OCI-LY1 (cell line): ENCODE results near the gene NPIPB2.
A peak's percentile ranks its signal among the peaks of the same experiment; 100 is the strongest.

ENCODE experiments used
- H2AFZ ChIP-seq: fragments of 200-600 bp; sonication (generic), shearing (Covaris generic); 2 replicates; pipeline ENCODE4 v1.6.0; 2014; ENCODE audit warnings: antibody characterized with exemption, mild to moderate bottlenecking, low read length
- H3F3A ChIP-seq: fragments of 200-600 bp; sonication (generic), shearing (Covaris generic); 2 replicates; pipeline ENCODE4 v1.6.0; 2014; ENCODE audit warnings: mild to moderate bottlenecking, antibody characterized with exemption, low read length, moderate library complexity; ENCODE audit not compliant: insufficient read depth
- H3K27ac ChIP-seq: fragments of 200-600 bp; sonication (generic); 2 replicates; pipeline ENCODE4 v1.5.1; 2014; ENCODE audit warnings: low read length, mixed run types, mild to moderate bottlenecking, low read depth; ENCODE audit not compliant: poor library complexity, severe bottlenecking
- H3K27me3 ChIP-seq: fragments of 200-600 bp; sonication (generic); 2 replicates; pipeline ENCODE4 v1.6.0; 2014; ENCODE audit warnings: antibody characterized with exemption, mild to moderate bottlenecking, low read length, moderate library complexity; ENCODE audit not compliant: insufficient read depth
- H3K36me3 ChIP-seq: fragments of 200-600 bp; sonication (generic); 2 replicates; pipeline ENCODE4 v1.6.1; 2014; ENCODE audit warnings: mild to moderate bottlenecking, antibody characterized with exemption, low read length, moderate library complexity, mixed read lengths; ENCODE audit not compliant: insufficient read depth
- H3K4me1 ChIP-seq: fragments of 200-600 bp; sonication (generic); 2 replicates; pipeline ENCODE4 v1.5.1; 2014; ENCODE audit warnings: mild to moderate bottlenecking, low read length, moderate library complexity; ENCODE audit not compliant: insufficient read depth, severe bottlenecking
- H3K4me2 ChIP-seq: fragments of 200-600 bp; sonication (generic), shearing (Covaris generic); 2 replicates; pipeline ENCODE4 v1.6.1; 2014; ENCODE audit warnings: low read length
- H3K4me3 ChIP-seq: fragments of 200-600 bp; sonication (generic); 2 replicates; pipeline ENCODE4 v1.5.1; 2014; ENCODE audit warnings: low read length, low read depth, mild to moderate bottlenecking, mixed read lengths; ENCODE audit not compliant: poor library complexity, severe bottlenecking
- H3K79me2 ChIP-seq: fragments of 200-600 bp; shearing (Covaris generic); 2 replicates; pipeline ENCODE4 v1.6.1; 2016; ENCODE audit warnings: mixed run types, low read length, mixed read lengths; ENCODE audit not compliant: insufficient read depth
- H3K9ac ChIP-seq: fragments of 200-600 bp; sonication (generic), shearing (Covaris generic); 2 replicates; pipeline ENCODE4 v1.6.1; 2014; ENCODE audit warnings: mild to moderate bottlenecking, low read length, mixed read lengths
- H3K9me2 ChIP-seq: fragments of 200-600 bp; sonication (generic), shearing (Covaris generic); 2 replicates; pipeline ENCODE4 v1.6.1; 2014; ENCODE audit warnings: low read depth, mild to moderate bottlenecking, low read length, mixed read lengths
- H3K9me3 ChIP-seq: fragments of 200-600 bp; shearing (Covaris generic); 2 replicates; pipeline ENCODE4 v1.6.1; 2014; ENCODE audit warnings: low read length, mixed read lengths
- H4K20me1 ChIP-seq: fragments of 200-600 bp; sonication (generic), shearing (Covaris generic); 2 replicates; pipeline ENCODE4 v1.6.0; 2016; ENCODE audit warnings: mild to moderate bottlenecking, low read length; ENCODE audit not compliant: insufficient read depth
- CTCF ChIP-seq: fragments of 200-600 bp; sonication (generic), shearing (Covaris generic); IDR thresholded peaks from 2 replicates; pipeline ENCODE4 v1.5.1; 2017; ENCODE audit warnings: mild to moderate bottlenecking, antibody characterized with exemption, low read length, moderate library complexity, mixed read lengths
- EZH2 ChIP-seq: fragments of 200-600 bp; sonication (generic), shearing (Covaris generic); IDR thresholded peaks from 2 replicates; pipeline ENCODE4 v1.8.0; 2017; ENCODE audit warnings: borderline replicate concordance, mixed run types, mild to moderate bottlenecking, antibody characterized with exemption, low read length, moderate library complexity, mixed read lengths

The NPIPB2 gene

DNA sequence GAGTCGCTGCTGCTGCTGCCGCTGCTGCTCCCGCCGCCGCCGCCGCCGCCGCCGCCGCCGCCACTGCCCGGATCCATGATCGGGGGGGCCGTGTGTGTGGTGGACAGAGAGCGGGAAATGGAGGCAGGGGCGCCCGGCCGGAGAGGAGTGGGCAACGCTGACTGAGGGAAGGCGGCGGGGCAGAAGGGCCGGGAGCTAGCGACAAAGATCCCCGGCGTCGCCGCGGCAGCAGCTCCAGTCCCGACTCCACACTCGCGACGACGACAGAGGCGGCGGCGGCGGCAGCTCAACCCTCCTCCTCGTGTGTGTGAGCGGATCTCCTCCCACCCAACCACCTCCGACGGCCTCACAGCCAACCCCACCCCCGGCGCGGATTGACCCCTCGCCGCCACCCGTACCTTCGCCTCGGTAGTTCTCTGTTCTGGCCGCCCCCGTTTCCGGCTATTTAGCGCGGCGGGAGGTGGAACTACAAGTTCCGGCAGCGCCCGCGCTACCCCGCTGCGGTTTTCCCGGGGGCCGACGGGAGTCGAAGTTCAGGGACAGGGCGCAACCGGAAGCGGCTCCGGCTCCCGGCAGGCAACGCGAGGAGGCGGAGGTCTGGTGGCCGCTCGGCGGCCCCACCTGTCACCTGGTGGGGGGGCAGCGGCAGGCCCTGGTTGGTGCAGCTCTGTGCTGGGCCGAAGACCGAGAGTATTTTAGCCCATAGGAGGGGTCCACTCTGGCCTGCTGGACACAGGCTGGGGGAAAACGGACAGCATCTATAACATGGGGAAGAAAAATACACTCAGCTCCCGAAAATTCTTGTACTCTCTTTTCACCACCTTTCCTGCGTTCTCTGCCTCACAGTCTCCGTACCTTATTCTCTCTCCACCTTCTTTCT is 26.0 kb downstream of the NPIPB2 start, which contains the start of gene GSPT1:
Gene GSPT1 (minus strand): TSS at position 313 of the 880 bp plus-strand sequence. CDS start 236 bp downstream, at position 77.
- Histone ChIP-seq H3K27me3 (no peaks in the 10 kb centered on the region), H2AFZ (peak within 1 kb of the TSS; percentile 88), H3K9ac (peak within 1 kb of the TSS; percentile 86), H3F3A (no peaks in the 10 kb centered on the region), H3K4me3 (peak within 1 kb of the TSS; percentile 70), H3K27ac (peak within 1 kb of the TSS; percentile 41), H3K9me3 (no peaks in the 10 kb centered on the region), H3K4me2 (peak within 1 kb of the TSS; percentile 97), H3K36me3 (peaks cover 3% of the 10 kb centered on the region; the same call in 1 of the 2 replicates), H3K79me2 (peaks cover 45% of the 10 kb centered on the region), H3K9me2 (no peaks in the 10 kb centered on the region), H4K20me1 (no peaks in the 10 kb centered on the region), H3K4me1 (peaks cover 34% of the 10 kb centered on the region)
- TF ChIP-seq CTCF = peak; percentile 29; the same call in 1 of the 2 replicates
- TF ChIP-seq EZH2 = no peak

DNA sequence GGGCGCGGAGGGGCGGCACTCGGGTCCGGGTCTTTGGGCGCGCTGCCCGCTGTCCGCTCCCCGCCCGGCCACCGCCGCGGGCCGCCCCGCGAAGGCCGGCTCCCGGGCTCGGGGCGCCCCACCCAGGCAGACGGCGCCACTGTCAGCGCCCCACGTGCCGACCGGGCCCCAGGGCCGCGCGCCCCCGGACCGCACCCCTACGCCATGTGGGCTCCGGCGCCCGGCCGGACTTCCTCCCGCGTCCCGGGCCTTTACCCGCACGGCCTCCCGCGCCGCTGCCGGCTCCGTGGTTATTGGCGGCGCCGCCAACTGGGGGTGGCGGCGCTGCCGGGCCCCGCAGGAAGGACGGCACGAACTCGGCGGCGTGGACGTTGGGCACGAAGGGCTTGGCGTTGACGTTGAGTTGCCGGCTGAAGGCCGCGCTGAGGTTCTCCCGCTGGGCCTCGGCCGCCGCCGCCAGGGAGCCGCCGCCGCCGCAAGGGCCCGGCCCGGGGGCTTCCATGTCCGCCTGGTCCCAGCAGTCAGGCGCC is 26.7 kb downstream of the NPIPB2 start:
- no peaks in the 10 kb centered on the region for H3F3A ChIP-seq
- H4K20me1 ChIP-seq = no peaks in the 10 kb centered on the region
- peaks cover 41% of the 10 kb centered on the region for H3K4me1 ChIP-seq
- peaks cover 52% of the 10 kb centered on the region for H3K79me2 ChIP-seq
- TF ChIP-seq EZH2 (no peak), CTCF (no peak)
- peak overlapping the region; percentile 86 for H3K9ac ChIP-seq
- H3K4me2 ChIP-seq = peak overlapping the region; percentile 97
- peaks cover 6% of the 10 kb centered on the region; the same call in 1 of the 2 replicates for H3K36me3 ChIP-seq
- no peaks in the 10 kb centered on the region for H3K27me3 ChIP-seq
- H3K27ac ChIP-seq = peak overlapping the region; percentile 41
- no peak overlapping the region for H2AFZ ChIP-seq
- peak overlapping the region; percentile 70 for H3K4me3 ChIP-seq
- no peaks in the 10 kb centered on the region for H3K9me2 ChIP-seq
- H3K9me3 ChIP-seq = no peaks in the 10 kb centered on the region

DNA sequence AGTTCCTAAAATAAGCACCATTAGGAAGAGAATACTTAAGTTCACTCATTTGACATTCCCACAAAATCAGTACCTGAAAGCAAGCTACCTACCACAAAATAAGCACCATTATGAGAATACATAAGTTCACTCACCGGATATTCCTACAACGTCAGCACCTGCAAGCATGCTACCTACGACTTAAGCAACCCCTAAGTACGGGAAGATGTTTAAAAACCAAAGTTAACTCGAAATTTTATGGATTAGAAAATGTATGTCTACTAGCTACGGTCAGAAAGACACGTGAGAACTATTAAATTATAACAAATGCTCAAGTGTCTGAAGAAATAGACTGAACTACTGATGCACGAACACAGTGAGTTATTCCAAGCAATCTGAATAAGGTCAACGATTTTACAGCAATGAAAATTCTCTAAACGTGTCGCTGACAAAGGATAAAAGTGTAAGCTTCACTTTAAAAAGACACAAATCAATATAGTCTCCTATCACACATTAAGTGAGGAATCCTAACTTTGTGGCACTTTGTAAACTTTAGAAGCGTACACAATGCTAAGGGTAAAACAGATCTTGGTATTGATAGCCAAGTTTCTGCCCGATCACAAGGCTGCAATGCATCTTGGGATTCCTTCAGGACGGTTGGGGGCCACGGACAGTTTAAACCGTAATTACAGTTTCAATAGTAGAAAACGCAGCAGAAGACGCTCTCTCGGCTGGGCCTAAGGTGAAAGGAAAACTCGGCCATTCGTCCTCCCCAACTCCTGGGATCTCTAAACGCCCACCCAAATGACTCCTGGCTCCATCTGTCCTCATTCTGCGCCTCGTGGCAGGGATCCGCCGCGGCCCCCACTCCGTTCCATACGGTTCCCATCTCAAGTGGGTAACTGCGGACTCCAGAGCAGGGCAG is 27.4 kb downstream of the NPIPB2 start:
- no peak overlapping the region for H2AFZ ChIP-seq

More for the DNA sequence above, 27.4 kb downstream of the NPIPB2 start:
- no peaks in the 10 kb centered on the region for H3K9me3 ChIP-seq
- H3F3A ChIP-seq = no peaks in the 10 kb centered on the region
- H3K4me2 ChIP-seq = peak overlapping the region; percentile 97
- H3K79me2 ChIP-seq = peaks cover 59% of the 10 kb centered on the region
- H3K36me3 ChIP-seq = peaks cover 13% of the 10 kb centered on the region
- peaks cover 48% of the 10 kb centered on the region for H3K4me1 ChIP-seq
- H3K4me3 ChIP-seq = peak overlapping the region; percentile 70
- no peak for TF ChIP-seq CTCF
- H3K27ac ChIP-seq = peak overlapping the region; percentile 41
- no peaks in the 10 kb centered on the region for H3K27me3 ChIP-seq
- H4K20me1 ChIP-seq = no peaks in the 10 kb centered on the region
- peak overlapping the region; percentile 86 for H3K9ac ChIP-seq
- no peaks in the 10 kb centered on the region for H3K9me2 ChIP-seq
